HG03097 (cell line): ENCODE results near the gene TRAF6.
A peak's percentile ranks its signal among the peaks of the same experiment; 100 is the strongest.
"Not testable (repeated sequence)": the region's sequence is repeated elsewhere in the genome, so short reads cannot be mapped to it uniquely, and the experiment has no call there.

Experiments used
- ATAC-seq: cut with Tn5 transposase; IDR thresholded peaks from one replicate; pipeline ENCODE4 v1.9.1; 2021; ENCODE audit not compliant: unreplicated experiment, low FRiP score

Gene TRAF6

GRCh38 chr11:36498721-36499120 lies 11.4 kb downstream of the TRAF6 start:
- ATAC-seq: no peak

DNA sequence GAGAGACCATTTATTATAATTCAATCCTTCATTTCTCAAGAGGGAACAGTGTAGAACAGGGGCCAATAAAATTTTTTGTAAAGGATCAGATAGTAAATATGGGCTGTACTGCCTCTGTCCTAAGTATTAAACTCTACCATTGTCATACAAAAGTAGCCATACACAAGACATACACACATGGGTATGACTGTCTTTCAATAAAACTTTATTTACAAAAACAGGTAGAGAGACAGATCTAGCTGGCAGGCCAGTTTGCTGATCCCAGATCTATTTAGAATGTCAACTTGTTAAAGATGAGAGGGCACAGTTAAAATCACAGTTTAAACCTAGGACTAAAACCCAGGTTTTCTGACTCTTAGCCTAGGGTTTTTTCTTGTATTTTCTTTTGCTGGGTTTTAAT lies 16.7 kb downstream of the TRAF6 start:
- no peak for ATAC-seq

DNA sequence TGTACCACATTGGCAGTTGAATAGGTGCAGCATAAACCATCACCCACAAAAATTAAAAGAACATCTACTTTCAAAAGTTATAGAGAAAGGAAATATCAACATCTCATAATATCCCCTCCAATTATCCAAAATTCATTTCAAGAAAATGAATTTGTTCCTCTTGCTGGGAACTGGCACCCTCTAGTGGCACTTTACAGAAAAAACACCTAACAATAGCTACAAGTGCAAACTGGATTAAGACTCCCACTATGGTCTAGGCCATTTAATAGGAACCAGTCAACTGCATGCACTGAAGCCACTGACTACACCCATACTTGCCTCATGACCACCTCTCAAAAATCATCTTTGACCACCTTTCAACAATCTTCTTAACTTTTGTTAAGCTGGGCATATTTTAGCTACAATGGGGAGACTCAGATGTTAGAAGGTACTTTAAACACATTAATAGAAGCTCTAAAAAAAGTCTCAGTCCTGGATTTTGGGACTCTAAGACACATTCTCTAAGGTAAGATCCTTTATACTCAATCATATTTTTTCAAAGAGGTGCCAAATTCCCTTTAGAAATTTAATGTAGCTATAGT lies 17.3 kb downstream of the TRAF6 start:
- ATAC-seq: no peak

- no peak for ATAC-seq
Measured at GRCh38 chr11:36490026-36490806, 19.9 kb downstream of the TRAF6 start.

DNA sequence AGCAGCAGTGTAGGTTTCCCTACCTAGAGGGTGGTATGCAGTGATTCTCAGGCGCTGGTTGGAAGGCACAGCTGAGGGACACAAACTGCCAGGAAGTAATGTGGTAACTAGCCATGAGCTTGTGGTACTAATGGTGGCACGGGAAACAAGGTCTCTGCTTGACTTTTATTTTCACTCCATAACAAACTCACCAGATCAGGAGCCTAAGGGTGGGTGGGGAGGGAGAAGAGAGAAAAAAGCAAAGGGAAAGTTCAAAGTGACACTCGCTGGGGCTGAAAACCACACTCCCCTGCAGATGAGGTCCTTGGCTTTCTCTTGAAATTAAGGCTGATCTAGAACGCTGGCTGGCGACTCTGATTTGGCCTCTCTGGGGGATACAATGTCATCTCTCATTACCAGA lies 22.0 kb downstream of the TRAF6 start:
- ATAC-seq: peak; percentile 60

GRCh38 chr11:36487619-36488018 lies 22.5 kb downstream of the TRAF6 start:
- no peak for ATAC-seq

DNA sequence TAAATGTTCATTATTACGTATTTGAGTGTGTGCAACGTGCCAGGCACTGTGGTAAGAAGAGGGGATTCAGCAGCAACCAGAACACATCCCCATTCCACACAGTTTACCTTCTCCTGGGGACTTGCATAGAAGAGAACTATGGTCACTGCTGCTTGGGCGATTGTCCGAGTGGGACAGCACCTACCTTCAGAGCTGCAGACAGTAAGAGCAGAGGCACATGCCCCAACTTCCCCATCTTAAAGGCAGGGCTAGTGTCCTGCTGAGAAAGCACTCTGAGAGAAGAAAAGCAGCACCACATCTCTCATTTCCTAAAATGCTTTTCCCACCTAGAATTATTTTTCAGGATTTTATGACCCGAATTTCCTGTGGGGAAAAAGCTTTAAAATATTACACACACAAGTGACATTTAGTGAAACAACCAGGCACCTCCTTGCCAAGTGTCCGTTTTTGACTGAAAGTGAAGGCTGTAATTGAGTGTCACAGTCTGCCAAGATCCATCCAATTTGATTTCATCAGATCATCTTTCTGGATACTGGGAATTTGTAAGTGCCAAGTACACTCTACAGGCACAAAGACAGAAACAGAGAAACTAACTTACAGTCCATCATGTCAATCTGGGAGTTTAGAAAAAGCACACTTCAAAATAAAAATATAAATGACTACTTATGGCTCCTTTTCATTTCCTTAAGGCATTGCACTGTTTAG lies 24.6 kb downstream of the TRAF6 start:
- ATAC-seq: no peak

GRCh38 chr11:36483042-36483441 lies 27.0 kb downstream of the TRAF6 start:
- ATAC-seq: not testable (repeated sequence)

GRCh38 chr11:36480833-36481232 lies 29.2 kb downstream of the TRAF6 start:
- ATAC-seq: no peak

DNA sequence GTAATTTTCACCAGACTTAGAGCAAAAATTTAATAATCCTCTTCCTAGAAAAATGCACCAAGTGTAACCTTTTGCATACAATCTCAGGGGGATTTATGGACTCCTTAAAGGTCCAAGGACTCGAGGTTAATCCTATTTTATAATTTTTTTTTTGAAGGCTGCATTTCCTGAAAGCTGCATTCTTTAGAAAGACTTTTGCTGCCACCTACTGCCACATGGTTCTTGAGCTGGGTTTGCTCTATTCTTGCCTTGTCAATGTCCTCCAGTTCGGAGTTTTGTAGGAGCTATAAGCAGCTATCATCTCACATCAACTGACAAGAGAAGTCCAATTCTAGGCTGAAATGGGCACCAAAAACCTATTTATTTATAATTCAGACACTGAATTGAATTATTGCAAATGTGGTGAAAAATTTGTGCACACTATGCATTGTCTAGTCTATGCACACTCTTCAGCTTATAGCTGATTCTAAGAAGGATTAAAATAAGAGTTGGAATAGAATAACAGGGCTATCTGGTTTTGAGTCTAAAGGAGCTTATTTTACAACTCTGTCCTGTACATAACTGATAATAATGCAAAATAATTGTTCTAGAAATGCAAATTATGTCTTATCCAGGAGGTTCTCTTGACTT lies 31.3 kb downstream of the TRAF6 start:
- ATAC-seq: no peak

- no peak for ATAC-seq
Measured at GRCh38 chr11:36475192-36475591, 34.9 kb downstream of the TRAF6 start.

GRCh38 chr11:36471577-36471976 lies 38.5 kb downstream of the TRAF6 start:
- ATAC-seq: no peak

DNA sequence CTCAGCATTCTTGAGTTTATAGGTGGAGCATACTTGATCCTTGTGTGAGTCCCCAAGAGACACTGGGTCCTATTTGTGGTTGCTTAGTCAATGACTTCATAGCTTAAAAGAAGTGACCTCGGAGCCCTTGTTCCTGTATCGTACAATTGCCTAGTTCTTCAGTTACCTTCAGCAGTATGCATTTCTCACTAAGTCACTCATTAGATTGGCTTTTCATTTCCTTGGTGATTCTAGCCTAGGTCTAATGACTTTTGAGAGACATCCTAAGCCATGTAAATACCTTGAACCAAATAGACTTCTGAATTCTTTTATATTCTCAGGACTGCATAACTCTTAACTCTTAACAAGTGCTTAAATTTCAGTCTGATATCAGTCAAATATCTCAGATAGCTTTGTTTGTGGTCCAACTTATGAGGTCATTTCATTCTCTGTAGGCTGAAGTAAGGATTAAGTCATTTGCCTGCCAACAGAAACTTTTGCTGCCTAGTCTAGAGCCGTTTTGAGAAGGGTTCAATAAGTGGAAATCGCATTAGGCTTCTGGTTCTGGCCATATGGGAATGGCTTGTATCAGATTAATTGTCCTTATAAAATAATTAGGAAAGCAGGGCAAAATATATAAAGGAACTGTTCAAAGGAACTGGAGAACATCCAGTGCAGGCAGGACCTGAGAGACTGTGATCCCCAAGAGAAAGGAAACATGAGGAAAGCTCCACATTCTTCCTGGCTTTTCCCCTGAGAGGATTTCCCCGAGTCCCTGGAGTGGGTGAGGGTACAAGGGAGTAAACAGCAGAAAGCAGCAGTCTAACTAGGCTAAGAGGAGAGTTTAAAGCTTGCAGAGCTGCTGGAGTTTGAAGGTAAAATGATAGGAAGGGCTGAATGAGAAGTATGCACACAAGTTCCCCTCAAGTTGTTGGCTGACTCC lies 39.9 kb downstream of the TRAF6 start:
- no peak for ATAC-seq

GRCh38 chr11:36469063-36469462 lies 41.0 kb downstream of the TRAF6 start:
- ATAC-seq: no peak

GRCh38 chr11:36467916-36468315 lies 42.2 kb downstream of the TRAF6 start:
- no peak for ATAC-seq

- ATAC-seq: no peak
Measured at GRCh38 chr11:36467012-36467411, 43.1 kb downstream of the TRAF6 start.

DNA sequence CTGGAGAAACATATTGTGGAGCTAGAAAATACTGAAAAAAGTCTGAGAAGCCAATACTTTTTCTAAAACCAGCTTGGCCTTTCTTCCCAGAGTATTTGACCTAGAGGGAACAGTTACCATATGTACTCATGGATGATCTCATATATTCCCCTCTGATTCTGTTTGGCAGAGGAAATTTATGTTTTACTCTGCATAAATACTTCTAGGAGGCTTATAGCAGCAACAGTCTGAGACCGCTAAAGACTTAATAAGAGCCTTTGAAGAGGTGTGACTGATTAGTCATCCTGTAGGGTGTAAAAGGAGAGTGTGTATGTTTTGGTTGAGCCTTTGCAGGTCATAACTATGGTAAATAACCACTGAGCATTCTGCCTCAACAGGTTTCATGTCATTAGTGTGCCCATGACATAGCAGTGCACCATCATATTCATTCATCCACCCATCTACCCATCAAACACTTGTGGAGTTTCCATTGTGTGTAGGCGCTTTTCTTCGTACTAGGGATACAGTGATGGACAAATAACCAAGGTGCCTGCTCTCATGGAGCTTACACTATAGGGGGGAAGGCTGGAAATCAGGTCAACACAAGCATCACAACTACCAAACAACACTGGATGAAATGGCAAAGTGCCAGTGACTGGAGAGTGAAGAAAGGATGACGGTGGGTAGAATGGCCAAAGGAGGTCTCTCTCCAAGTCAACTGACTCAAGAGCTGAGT lies 44.5 kb downstream of the TRAF6 start:
- no peak for ATAC-seq

- ATAC-seq: no peak
Measured at GRCh38 chr11:36464720-36465119, 45.4 kb downstream of the TRAF6 start.

GRCh38 chr11:36463781-36464180 lies 46.3 kb downstream of the TRAF6 start:
- no peak for ATAC-seq

DNA sequence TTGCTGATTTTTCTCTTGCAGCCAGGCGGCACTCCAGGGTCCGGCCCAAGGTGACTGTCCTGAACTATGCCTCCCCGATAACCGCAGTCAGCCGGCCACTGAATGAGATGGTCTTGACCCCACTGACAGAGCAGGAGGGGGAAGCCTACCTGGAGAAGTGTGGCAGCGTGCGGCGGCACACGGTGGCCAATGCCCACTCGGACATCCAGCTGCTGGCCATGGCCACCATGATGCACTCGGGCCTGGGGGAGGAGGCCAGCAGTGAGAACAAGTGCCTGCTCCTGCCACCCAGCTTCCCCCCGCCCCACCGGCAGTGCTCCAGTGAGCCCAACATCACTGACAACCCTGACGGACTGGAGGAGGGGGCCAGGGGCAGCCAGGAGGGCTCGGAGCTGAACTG lies 47.8 kb downstream of the TRAF6 start:
- ATAC-seq: no peak
